Kidney epithelial cell (primary cell): Measurements from ENCODE around the gene MIAT. TPM values are rescaled to one million over a fixed set of nuclear protein-coding genes. Genes with fewer than 3 reads are reported as not detected.

ENCODE experiments used
- DNase-seq: peaks from one replicate; pipeline ENCODE4 v3.0.0-alpha.2; 2010; ENCODE audit warnings: low read depth
- H3K27me3 ChIP-seq: 2 replicates; pipeline ENCODE4 v1.6.0; 2011; ENCODE audit warnings: low read length; ENCODE audit not compliant: control insufficient read depth, insufficient read depth
- H3K36me3 ChIP-seq: 2 replicates; pipeline ENCODE4 v1.5.1; 2011; ENCODE audit warnings: low read length; ENCODE audit not compliant: control insufficient read depth, insufficient read depth
- H3K4me3 ChIP-seq: 2 replicates; pipeline ENCODE4 v1.5.1; 2011; ENCODE audit warnings: low read depth, mild to moderate bottlenecking, control low read depth, low read length
- CTCF ChIP-seq: IDR thresholded peaks from 2 replicates; pipeline ENCODE4 v1.5.1; 2011; ENCODE audit warnings: mild to moderate bottlenecking, moderate library complexity, low read length, control low read depth, inconsistent platforms; ENCODE audit not compliant: insufficient read depth, poor library complexity, severe bottlenecking
- total RNA-seq: library from RNA; depleted of rRNA; stranded (reverse); fragments of >200 nt; gene quantifications from 2 replicates; pipeline ENCODE4 v1.2.3, GENCODE V29; 2015

Gene MIAT
- total RNA-seq, 1 donor from 2014 or later: 0.50 TPM

GRCh38 chr22:26617271-26618199, 39.9 kb upstream of the MIAT start, which contains the start of gene CRYBB1:
Gene CRYBB1 (minus strand): TSS chr22:26618027. CDS start chr22:26616319, 1,708 bp downstream.
- H3K36me3 ChIP-seq: no peaks in the 10 kb centered on the region
- no peak for DNase-seq
- TF ChIP-seq CTCF: no peak
- H3K4me3 ChIP-seq: no peak within 1 kb of the TSS
- peaks cover 41% of the 10 kb centered on the region for H3K27me3 ChIP-seq

GRCh38 chr22:26618455-26618854, 38.9 kb upstream of the MIAT start:
- Histone ChIP-seq H3K27me3 (peaks cover 35% of the 10 kb centered on the region), H3K36me3 (no peaks in the 10 kb centered on the region), H3K4me3 (no peak overlapping the region)
- no peak for DNase-seq
- no peak for TF ChIP-seq CTCF

- H3K27me3 ChIP-seq: peaks cover 26% of the 10 kb centered on the region
- no peaks in the 10 kb centered on the region for H3K36me3 ChIP-seq
- DNase-seq: no peak
- TF ChIP-seq CTCF: no peak
- no peak overlapping the region for H3K4me3 ChIP-seq
Measured at GRCh38 chr22:26619510-26619909, 37.9 kb upstream of the MIAT start.

- H3K36me3 ChIP-seq: no peaks in the 10 kb centered on the region
- H3K4me3 ChIP-seq: no peak overlapping the region
- DNase-seq: no peak
- TF ChIP-seq CTCF: no peak
- peaks cover 23% of the 10 kb centered on the region for H3K27me3 ChIP-seq
Measured at GRCh38 chr22:26620197-26620596, 37.2 kb upstream of the MIAT start.

- Histone ChIP-seq H3K4me3 (no peak within 1 kb of the TSS), H3K27me3 (peaks cover 15% of the 10 kb centered on the region), H3K36me3 (no peaks in the 10 kb centered on the region)
- DNase-seq: no peak
- TF ChIP-seq CTCF: no peak
Measured at GRCh38 chr22:26621663-26622062, 35.7 kb upstream of the MIAT start, which contains the start of gene CRYBA4. Gene CRYBA4 (plus strand): TSS chr22:26621963. CDS start chr22:26622597, 634 bp downstream.

GRCh38 chr22:26623984-26624383, 33.4 kb upstream of the MIAT start:
- Histone ChIP-seq H3K36me3 (no peaks in the 10 kb centered on the region), H3K27me3 (peaks cover 13% of the 10 kb centered on the region), H3K4me3 (no peak overlapping the region)
- TF ChIP-seq CTCF: no peak
- DNase-seq: no peak
